Measurements from ENCODE around the gene CEACAM1. TPM values are rescaled to one million over a fixed set of nuclear protein-coding genes. Genes with fewer than 3 reads are reported as not detected.
"Not testable (repeated sequence)": the region's sequence is repeated elsewhere in the genome, so short reads cannot be mapped to it uniquely, and the experiment has no call there.

The CEACAM1 gene
- total RNA-seq, 2 donors from 2014 or later: 2.6 to 3.0 TPM

- intact Hi-C loops (cut with DNase I): no loop called here
- no peak for DNase-seq (ENCODE audit: low spot score)
Measured at GRCh38 chr19:42487032-42487797, 41.1 kb downstream of the CEACAM1 start.

- intact Hi-C loops (cut with DNase I); DNase-seq (ENCODE audit: low spot score): not testable (repeated sequence)
Measured at GRCh38 chr19:42485036-42485435, 43.2 kb downstream of the CEACAM1 start.

GRCh38 chr19:42480335-42481095 lies 47.8 kb downstream of the CEACAM1 start:
- intact Hi-C loops (cut with DNase I): no loop called here
- no peak for DNase-seq (ENCODE audit: low spot score)

DNA sequence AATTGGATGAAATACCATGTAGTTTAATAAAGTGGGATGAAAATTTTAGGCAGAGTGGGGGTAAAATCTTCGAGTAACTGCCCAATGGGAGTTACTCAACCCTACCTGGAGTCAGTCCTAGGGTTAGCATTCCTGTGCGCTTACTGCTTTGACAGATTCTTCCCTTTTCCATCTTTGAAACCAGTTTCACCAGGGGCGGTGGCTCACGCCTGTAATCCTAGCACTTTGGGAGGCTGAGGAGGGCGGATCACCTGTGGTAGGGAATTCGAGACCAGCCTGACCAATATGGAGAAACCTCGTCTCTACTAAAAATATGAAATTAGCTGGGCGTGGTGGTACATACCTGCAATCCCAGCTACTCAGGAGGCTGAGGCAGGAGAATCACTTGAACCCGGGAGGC lies 48.5 kb downstream of the CEACAM1 start:
- DNase-seq (ENCODE audit: low spot score): no peak
- intact Hi-C loops (cut with DNase I): no loop called here

DNA sequence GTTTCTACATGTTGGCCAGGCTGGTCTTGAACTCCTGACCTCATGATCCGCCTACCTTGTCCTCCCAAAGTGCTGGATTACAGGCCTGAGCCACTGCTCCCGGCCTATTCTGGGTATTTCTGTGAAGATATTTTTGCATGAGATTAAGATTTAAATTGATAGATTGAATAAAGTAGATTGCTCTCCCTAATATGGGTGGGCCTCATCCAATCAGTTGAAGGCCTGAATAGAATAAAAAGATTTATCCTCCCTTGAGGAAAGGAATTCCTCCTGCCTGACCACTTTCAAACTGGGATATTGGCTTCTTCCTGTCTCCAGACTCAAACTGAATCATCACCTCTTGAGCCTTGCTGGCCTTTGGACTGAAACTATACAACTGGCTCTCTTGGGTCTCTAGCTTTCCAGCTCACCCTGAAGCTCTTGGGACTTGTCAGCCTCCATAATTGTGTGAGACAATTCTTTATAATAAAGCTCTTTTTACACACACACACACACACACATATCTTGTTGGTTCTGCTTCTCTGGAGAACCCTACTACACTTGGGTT lies 49.4 kb downstream of the CEACAM1 start:
- DNase-seq (ENCODE audit: low spot score): no peak
- intact Hi-C loops (cut with DNase I): no loop called here

- intact Hi-C loops (cut with DNase I): no loop called here
- no peak for DNase-seq (ENCODE audit: low spot score)
Measured at GRCh38 chr19:42477933-42478332, 50.3 kb downstream of the CEACAM1 start.

DNA sequence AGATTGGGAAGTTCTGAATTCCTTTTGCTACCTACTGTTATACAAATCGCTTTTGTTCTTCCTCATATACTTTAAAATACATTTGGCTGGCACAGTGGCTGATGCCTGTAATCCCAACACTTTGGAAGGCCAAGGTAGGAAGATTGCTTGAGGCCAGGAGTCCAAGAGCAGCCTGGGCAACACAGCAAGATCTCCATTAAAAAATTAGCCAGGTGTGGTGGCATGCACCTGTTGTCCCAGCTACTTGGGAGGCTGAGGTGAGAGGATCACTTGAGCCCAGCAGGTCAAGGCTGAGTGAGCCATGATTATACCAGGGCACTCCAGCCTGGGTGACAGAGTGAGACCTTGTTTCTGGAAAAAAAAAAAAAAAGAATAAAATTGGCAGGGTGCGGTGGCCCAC lies 51.2 kb downstream of the CEACAM1 start:
- no peak for DNase-seq (ENCODE audit: low spot score)
- intact Hi-C loops (cut with DNase I): no loop called here

GRCh38 chr19:42475366-42475765 lies 52.9 kb downstream of the CEACAM1 start:
- DNase-seq (ENCODE audit: low spot score): no peak
- intact Hi-C loops (cut with DNase I): no loop called here

DNA sequence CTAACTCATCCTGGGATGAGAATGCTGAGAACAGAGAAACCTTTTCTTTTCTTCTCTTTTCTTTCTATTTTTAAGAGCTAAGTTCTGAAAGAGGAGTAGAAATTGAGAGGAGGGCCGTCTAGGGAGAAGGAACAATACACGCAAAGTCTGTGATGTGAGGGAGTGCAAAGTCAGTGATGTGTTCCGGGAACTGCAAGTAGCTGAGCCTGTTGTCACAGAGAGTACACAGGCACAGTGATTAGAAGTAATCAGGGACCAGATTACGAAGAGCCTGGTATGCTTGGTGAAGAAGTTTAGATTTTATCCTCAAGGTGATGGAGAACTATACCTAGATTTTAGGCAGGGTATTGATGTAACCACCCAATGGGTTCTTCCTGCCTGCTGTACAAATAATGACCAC lies 53.5 kb downstream of the CEACAM1 start:
- intact Hi-C loops (cut with DNase I): no loop called here
- no peak for DNase-seq (ENCODE audit: low spot score)

DNA sequence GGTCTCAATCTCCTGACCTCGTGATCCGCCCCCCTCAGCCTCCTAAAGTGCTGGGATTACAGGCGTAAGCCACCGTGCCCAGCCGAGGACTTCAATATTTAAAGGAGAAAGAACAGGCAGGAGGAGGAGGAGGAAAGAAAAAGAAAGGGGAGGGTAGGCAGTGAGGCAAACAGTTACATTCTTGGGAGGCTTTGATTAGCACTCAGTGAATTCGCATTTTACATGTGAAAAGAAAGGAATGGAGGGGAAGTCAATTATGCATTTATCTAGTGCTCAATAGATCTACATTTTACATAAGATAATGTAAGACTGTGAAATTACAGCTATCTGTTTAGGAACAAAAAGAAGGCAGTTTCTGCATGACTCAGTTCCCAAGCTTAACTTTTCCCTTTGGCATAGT lies 54.6 kb downstream of the CEACAM1 start:
- no peak for DNase-seq (ENCODE audit: low spot score)
- intact Hi-C loops (cut with DNase I): no loop called here

DNA sequence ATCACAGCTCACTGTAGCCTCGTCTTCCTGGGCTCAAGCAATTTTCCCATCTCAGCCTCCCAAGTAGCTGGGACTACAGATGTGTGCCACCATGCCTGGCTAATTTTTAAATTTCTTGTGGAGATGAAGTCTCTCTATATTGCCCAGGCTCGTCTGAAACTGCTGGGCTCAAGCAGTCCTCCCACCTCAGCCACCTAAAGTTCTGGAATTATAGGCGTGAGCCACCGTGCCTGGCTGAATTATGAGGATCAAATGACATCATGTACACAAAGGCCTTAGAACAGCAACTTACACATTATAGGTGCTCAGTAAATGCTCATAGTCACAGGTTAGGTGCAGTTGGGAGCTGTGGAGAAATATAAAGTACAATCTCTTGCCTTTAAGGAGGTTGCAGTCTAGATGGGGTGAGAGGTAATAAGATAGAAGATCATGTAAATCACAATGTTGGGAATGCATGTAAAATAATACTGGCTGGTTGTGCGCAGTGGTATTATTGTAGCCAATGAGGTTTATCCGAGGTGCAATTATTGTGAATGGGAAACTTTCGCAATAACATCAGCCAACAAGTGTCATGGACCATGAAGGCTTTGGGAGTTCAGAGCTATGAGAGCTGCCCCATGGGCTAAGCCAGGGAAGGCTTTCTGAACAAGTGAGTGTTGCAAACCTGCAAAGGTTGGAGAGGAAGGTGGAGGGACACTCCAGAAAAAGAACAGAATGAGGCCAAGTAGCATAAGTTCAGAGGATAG lies 55.7 kb downstream of the CEACAM1 start:
- intact Hi-C loops (cut with DNase I): no loop called here
- DNase-seq (ENCODE audit: low spot score): no peak

DNA sequence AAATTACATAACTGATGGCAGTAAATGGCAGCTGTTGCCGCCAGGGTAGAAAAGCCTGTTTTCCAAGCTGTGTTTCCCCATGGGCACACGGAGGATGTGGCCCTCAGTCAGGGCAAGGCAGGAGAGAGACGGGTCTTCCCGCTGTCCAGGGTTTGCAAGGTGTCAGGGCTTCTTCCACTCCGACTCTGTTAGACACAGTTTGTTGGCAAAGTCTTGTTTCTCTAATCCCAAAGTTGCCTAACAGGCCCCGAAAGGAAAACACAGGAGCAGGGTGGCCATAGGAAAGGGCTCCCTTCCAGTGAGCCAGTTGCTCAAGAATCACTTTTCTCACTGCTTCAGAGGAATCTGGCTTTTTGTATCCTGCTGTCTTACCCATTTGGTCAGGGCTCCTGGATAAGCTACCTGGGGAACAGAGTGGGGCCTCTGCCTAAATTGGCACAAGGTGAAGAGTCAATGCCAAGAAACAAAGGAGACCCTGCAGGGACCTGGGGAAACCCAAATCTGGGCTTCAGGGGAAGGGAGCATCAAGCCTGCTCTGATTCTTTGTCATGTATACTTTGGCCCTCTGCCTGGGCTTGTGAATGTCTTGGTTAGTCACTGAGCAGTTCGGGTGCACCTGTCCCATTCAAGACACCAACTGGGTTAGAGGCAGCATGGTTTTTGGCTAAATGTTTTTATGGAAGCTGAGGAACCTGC lies 56.6 kb downstream of the CEACAM1 start:
- no peak for DNase-seq (ENCODE audit: low spot score)
- intact Hi-C loops (cut with DNase I): no loop called here

- intact Hi-C loops (cut with DNase I): no loop called here
Measured at GRCh38 chr19:42469311-42470235, 58.7 kb downstream of the CEACAM1 start.

GRCh38 chr19:42468273-42468796 lies 59.9 kb downstream of the CEACAM1 start:
- intact Hi-C loops (cut with DNase I): no loop called here
- no peak for DNase-seq (ENCODE audit: low spot score)

More at GRCh38 chr19:42469311-42470235, 58.7 kb downstream of the CEACAM1 start:
- no peak for DNase-seq (ENCODE audit: low spot score)

DNA sequence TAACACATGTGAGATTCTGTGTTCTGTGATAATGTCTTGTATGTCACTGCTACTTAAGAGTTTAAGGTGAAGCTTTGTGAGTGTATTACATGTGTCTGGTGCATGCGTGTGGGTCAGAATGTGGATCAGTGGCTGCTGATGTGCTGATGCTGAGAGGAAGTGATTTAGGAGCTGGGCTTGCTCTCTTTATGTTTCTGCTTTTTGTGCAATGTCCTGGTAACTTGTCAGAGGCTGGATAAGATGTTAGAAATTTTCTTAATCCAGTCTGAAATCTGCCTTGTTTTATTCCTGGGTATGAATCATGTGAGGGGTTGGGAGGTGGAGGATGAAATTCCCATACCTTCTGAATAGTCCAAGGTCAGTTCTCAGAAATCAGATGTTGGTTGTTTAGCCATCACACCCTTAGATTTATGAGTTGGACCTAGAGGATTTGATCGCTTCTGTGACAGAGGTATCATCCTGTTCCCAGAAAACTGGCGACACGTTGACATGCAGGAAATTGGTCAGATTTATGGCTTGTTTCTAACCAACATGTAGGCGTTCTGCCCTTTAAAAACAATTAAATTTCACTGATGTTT lies 61.0 kb downstream of the CEACAM1 start:
- DNase-seq (ENCODE audit: low spot score): no peak
- intact Hi-C loops (cut with DNase I): no loop called here

DNA sequence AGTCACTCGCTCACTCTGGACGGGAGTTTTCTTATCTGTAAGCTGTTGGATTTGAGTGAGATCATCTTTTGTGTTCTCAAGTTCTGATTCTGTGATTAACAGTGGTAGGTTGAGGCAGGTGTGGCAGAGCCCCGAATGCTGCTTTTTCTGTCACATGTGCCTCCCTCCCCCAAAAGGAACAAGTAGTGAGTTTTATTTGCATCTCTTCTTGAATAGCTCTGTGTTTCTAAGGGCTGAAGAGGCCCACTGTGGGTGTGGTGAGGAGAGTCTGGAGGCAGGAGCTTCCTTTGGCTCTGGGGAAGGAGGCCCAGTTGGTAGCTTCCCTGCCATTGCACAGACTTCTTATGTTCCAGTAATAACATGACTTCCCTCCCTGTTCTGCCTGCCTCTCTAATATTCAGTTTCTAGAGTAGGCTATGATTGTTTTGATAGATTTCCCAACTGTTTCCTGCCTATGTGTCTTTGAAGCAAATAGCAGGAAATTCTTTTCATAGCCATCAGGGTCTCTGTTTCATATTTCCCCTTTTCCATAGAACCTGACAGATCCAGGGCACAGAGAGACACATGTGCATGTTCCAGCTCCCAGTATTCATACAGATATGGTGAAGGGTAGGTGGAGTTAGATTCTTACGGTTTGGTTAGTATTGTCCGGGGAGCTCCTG lies 61.6 kb downstream of the CEACAM1 start:
- intact Hi-C loops (cut with DNase I): no loop called here
- no peak for DNase-seq (ENCODE audit: low spot score)

- intact Hi-C loops (cut with DNase I): no loop called here
- DNase-seq (ENCODE audit: low spot score): no peak
Measured at GRCh38 chr19:42465827-42466280, 62.4 kb downstream of the CEACAM1 start.

All from posterior vena cava (tissue), 2 donors.